Cardiac muscle cell (in vitro differentiated cells and primary cell): ENCODE measurements around the gene CYP2D6. TPM values are rescaled to one million over a fixed set of nuclear protein-coding genes. Genes with fewer than 3 reads are reported as not detected.
"Not testable (repeated sequence)": the region's sequence is repeated elsewhere in the genome, so short reads cannot be mapped to it uniquely, and the experiment has no call there.

ENCODE experiments used
- DNase-seq, 2 donors: peaks; one replicate each; pipeline versions ENCODE4 v3.0.0 to v3.0.0-alpha.2; 2010 to 2017; ENCODE audit warnings: low read depth in 1 of 2, low spot score in 1 of 2
- H3K27ac ChIP-seq: fragments of 200-600 bp; sonication (generic); 2 replicates; pipeline ENCODE4 v1.5.1; 2016
- H3K27me3 ChIP-seq: fragments of 200-600 bp; sonication (generic); 2 replicates; pipeline ENCODE4 v1.6.0; 2016; ENCODE audit warnings: control low read depth
- H3K36me3 ChIP-seq: fragments of 200-600 bp; sonication (generic); 2 replicates; pipeline ENCODE4 v1.5.1; 2016; ENCODE audit warnings: control low read depth
- H3K4me1 ChIP-seq: fragments of 200-600 bp; sonication (generic); 2 replicates; pipeline ENCODE4 v1.8.1; 2017; ENCODE audit warnings: low read depth, mild to moderate bottlenecking, mixed run types
- H3K4me3 ChIP-seq: fragments of 200-600 bp; sonication (generic); 2 replicates; pipeline ENCODE4 v1.5.1; 2016; ENCODE audit warnings: mild to moderate bottlenecking
- H3K9me3 ChIP-seq: fragments of 200-600 bp; sonication (generic); 2 replicates; pipeline ENCODE4 v1.5.1; 2017; ENCODE audit warnings: low read depth, mild to moderate bottlenecking, control low read depth
- polyA plus RNA-seq: library from polyadenylated mRNA; unstranded; fragments of >200 nt; fragmentation: Nextera tagmentation; extraction: Ambion mirVana; gene quantifications from 2 replicates; pipeline ENCODE4 v1.2.1, GENCODE V29; 2016
- total RNA-seq: library from RNA; depleted of rRNA; stranded (reverse); fragments of >200 nt; gene quantifications from 2 replicates; pipeline ENCODE4 v1.2.3, GENCODE V29; 2016
- TF ChIP-seq, protein P1 (sequence below): IDR thresholded peaks from 2 replicates; pipeline ENCODE4 v1.5.1; 2012; ENCODE audit warnings: low read depth, mild to moderate bottlenecking, low read length

CYP2D6 gene
- total and polyA plus RNA-seq, 2 experiments from 2014 or later, result 2.2 to 2.6 TPM

DNA sequence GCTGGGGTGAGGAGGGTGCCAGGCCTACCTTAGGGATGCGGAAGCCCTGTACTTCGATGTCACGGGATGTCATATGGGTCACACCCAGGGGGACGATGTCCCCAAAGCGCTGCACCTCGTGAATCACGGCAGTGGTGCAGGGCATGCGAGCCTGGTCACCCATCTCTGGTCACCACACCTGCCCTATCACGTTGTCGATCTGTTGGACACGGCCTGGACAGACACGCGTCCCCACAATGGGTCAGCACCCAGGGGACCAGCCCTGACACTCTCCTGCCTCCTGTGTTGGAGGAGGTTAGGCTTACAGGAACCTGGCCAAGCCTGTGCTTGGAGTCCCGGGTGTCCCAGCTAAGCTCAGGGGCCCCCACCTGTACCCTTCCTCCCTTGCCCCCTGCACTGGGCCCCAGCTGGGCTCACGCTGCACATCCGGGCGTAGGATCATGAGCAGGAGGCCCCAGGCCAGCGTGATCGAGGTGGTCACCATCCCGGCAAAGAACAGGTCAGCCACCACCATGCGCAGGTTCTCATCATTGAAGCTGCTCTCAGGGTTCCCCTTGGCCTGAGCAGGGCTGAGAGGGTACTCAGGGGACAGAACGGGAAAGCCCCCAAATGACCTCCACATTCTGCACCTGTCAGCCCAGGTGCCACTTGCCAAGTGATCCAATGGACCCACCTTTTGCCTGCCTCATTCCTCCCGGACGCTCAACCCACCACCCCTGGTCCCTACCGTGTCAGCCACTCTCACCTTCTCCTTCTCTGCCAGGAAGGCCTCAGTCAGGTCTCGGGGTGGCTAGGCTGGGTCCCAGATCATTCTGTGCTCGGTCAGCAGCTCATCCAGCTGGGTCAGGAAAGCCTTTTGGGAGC is 20.3 kb upstream of the CYP2D6 start:
- Histone ChIP-seq H3K27me3 (no peaks in the 10 kb centered on the region), H3K9me3 (no peaks in the 10 kb centered on the region), H3K4me1 (no peaks in the 10 kb centered on the region), H3K27ac (no peak overlapping the region), H3K36me3 (no peaks in the 10 kb centered on the region), H3K4me3 (no peak overlapping the region)
- TF ChIP-seq, protein P1, sequence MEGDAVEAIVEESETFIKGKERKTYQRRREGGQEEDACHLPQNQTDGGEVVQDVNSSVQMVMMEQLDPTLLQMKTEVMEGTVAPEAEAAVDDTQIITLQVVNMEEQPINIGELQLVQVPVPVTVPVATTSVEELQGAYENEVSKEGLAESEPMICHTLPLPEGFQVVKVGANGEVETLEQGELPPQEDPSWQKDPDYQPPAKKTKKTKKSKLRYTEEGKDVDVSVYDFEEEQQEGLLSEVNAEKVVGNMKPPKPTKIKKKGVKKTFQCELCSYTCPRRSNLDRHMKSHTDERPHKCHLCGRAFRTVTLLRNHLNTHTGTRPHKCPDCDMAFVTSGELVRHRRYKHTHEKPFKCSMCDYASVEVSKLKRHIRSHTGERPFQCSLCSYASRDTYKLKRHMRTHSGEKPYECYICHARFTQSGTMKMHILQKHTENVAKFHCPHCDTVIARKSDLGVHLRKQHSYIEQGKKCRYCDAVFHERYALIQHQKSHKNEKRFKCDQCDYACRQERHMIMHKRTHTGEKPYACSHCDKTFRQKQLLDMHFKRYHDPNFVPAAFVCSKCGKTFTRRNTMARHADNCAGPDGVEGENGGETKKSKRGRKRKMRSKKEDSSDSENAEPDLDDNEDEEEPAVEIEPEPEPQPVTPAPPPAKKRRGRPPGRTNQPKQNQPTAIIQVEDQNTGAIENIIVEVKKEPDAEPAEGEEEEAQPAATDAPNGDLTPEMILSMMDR, result no peak
- no peak for DNase-seq

DNA sequence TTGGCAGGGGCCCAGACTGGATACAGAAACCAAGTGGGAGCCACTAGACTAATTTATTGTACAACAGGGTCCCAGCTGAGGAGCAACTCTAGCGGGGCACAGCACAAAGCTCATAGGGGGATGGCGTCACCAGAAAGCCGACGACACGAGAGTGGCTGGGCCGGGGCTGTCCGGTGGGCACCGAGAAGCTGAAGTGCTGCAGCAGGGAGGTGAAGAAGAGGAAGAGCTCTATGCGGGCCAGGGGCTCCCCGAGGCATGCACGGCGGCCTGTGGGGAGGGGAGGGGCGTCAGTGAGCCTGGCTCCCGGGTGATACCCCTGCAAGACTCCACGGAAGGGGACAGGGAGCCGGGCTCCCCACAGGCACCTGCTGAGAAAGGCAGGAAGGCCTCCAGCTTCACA is 19.2 kb upstream of the CYP2D6 start:
- not testable (repeated sequence) for H3K27me3 ChIP-seq, H3K36me3 ChIP-seq, H3K9me3 ChIP-seq, H3K27ac ChIP-seq, H3K4me3 ChIP-seq, H3K4me1 ChIP-seq, DNase-seq

DNA sequence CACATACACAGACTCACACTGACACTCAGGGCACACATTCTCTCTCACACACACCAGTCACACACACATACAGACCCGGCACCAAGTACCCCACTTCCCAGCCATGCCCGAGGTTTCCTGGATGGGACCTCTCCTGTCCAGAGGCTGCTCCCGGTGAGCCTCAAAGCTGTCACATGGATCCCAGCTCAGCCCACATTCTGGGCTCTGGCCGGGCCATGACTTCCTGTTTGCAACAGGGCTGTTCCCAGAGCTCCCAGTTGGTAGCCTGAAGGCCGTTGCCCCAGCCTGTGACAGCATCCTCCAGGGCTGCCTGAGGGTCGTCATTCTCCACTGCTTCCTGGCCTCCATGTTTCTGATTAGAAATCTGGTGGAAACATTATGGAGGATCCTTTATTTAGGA is 14.6 kb upstream of the CYP2D6 start:
- no peaks in the 10 kb centered on the region for H3K4me1 ChIP-seq
- H3K36me3 ChIP-seq, result no peaks in the 10 kb centered on the region
- no peak for DNase-seq
- no peak overlapping the region for H3K27ac ChIP-seq
- H3K4me3 ChIP-seq, result no peak overlapping the region
- TF ChIP-seq, protein P1, result no peak
- no peaks in the 10 kb centered on the region for H3K9me3 ChIP-seq
- H3K27me3 ChIP-seq, result no peaks in the 10 kb centered on the region

DNA sequence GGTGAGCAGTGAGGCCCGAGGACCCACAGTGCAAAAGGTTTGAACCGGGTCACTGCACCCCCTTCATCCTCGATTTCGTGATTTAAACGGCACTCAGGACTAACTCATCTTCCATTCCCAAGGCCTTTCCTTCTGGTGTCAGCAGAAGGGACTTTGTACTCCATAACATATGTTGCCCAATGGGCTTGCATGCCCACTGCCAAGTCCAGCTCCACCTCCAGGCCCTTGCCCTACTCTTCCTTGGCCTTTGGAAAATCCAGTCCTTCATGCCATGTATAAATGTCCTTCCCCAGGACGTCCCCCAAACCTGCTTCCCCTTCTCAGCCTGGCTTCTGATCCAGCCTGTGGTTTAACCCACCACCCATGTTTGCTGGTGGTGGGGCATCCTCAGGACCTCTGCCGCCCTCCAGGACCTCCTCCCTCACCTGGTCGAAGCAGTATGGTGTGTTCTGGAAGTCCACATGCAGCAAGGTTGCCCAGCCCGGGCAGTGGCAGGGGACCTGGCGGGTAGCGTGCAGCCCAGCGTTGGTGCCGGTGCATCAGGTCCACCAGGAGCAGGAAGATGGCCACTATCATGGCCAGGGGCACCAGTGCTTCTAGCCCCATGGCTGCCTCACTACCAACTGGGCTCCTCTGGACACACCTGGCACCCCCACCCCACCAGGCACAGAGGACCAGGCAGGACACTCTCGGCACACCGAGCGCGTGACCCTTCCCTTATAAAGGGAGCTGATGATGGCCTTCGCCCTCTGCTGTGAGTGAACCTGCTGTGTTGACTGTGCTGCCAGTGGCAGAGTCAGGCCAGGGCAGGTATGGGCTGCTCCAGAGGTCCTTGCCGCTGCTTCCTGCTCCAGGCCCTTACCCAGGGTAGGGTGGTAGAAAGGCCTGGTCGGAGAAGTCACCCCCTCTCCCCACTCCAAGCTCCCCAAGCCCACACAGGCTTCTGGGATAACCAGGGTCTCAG is 13.5 kb upstream of the CYP2D6 start:
- DNase-seq, H3K4me1 ChIP-seq, H3K27me3 ChIP-seq, H3K27ac ChIP-seq, H3K9me3 ChIP-seq, H3K4me3 ChIP-seq, H3K36me3 ChIP-seq: not testable (repeated sequence)

DNA sequence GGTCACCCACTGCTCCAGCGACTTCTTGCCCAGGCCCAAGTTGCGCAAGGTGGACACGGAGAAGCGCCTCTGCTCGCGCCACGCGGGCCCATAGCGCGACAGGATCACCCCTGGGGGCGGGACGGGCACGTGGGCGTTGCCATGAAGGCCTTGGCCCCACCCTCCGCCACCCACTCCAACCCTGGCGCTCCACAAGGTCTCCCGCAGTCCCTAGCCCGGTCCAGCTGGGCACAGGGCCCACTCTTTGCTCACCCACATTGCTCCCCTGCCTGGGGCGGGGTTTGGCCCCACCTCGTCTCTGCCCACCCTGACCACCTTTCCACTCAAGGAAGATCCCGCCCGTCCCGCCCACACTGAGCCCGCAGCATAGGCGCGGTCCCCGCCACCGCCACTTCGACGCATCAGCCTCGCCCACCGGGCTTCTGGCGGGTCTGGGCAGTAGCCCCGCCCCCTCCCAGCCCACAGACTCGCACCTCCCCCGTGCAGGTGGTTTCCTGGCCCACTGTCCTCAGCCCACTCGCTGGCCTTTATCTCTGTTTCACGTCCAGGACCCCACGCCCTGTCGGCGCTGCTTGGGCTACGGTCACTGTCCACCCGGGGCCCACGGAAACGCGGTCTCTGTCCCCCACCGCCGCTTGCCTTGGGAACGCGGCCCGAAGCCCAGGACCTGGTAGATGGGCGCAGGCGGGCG is 12.3 kb upstream of the CYP2D6 start:
- H3K27me3 ChIP-seq, result no peaks in the 10 kb centered on the region
- no peak overlapping the region for H3K4me3 ChIP-seq
- no peaks in the 10 kb centered on the region for H3K4me1 ChIP-seq
- TF ChIP-seq, protein P1, result no peak
- DNase-seq, result no peak
- H3K27ac ChIP-seq, result no peak overlapping the region
- no peaks in the 10 kb centered on the region for H3K9me3 ChIP-seq
- no peaks in the 10 kb centered on the region for H3K36me3 ChIP-seq

DNA sequence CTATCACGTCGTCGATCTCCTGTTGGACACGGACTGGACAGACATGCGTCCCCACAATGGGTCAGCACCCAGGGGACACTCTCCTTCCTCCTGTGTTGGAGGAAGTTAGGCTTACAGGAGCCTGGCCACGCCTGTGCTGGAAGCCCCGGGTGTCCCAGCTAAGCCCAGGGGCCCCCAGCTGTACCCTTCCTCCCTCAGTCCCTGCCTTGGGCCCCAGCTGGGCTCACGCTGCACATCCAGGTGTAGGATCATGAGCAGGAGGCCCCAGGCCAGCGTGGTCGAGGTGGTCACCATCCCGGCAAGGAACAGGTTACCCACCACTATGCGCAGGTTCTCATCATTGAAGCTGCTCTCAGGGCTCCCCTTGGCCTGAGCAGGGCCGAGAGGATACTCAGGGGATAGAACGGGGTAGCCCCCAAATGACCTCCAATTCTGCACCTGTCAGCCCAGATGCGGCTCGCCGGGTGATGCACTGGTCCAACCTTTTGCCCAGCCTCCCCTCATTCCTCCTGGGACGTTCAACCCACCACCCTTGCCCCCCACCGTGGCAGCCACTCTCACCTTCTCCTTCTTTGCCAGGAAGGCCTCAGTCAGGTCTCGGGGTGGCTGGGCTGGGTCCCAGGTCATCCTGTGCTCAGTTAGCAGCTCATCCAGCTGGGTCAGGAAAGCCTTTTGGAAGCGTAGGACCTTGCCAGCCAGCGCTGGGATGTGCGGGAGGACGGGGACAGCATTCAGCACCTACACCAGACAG is 10.9 kb upstream of the CYP2D6 start:
- not testable (repeated sequence) for H3K27ac ChIP-seq, DNase-seq, H3K27me3 ChIP-seq, H3K36me3 ChIP-seq, H3K9me3 ChIP-seq, H3K4me3 ChIP-seq, H3K4me1 ChIP-seq

DNA sequence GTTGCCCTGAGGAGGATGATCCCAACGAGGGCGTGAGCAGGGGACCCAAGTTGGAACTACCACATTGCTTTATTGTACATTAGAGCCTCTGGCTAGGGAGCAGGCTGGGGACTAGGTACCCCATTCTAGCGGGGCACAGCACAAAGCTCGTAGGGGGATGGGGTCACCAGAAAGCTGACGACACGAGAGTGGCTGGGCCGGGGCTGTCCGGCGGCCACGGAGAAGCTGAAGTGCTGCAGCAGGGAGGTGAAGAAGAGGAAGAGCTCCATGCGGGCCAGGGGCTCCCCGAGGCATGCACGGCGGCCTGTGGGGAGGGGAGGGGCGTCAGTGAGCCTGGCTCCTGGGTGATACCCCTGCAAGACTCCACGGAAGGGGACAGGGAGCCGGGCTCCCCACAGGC is 9.5 kb upstream of the CYP2D6 start:
- DNase-seq, H3K4me3 ChIP-seq: not testable (repeated sequence)

DNA sequence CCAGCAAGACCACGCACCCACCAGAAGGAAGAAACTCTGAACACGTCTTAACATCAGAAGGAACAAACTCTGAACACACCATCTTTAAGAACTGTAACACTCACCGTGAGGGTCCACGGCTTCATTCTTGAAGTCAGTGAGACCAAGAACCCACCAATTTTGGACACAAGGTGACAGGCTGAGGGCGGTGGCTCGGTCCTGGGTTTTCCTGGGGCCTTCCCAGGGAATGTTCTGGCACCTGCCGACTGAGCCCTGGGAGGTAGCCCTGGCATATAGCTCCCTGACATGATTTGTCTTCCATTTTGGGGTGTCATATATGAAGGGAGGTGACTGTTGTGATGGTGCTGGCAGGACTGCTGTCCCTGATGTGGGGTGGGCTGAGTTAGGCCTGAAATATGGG is 8.9 kb upstream of the CYP2D6 start:
- not testable (repeated sequence) for H3K27me3 ChIP-seq, H3K27ac ChIP-seq, DNase-seq, H3K36me3 ChIP-seq, H3K9me3 ChIP-seq, H3K4me1 ChIP-seq, H3K4me3 ChIP-seq

More for the DNA sequence above, 9.5 kb upstream of the CYP2D6 start:
- not testable (repeated sequence) for H3K9me3 ChIP-seq, H3K27ac ChIP-seq, H3K27me3 ChIP-seq, H3K4me1 ChIP-seq, H3K36me3 ChIP-seq
